Upper lobe of left lung (tissue), 6 donors: Measurements from ENCODE around the gene ADAMTS1. TPM values are rescaled to one million over a fixed set of nuclear protein-coding genes. Genes with fewer than 3 reads are reported as not detected.

ENCODE experiments used
- ATAC-seq, 2 donors: fragments of 200-7000 bp; cut with Tn5 transposase; one replicate each; pipeline ENCODE4 v1.9.1; 2022; ENCODE audit warnings: mild to moderate bottlenecking in 2 of 2, moderate library complexity in 2 of 2; ENCODE audit not compliant: low FRiP score in 2 of 2
- DNase-seq, 2 donors: peaks; one replicate each; pipeline ENCODE4 v3.0.0-alpha.2; 2019 to 2020
- H3K27ac ChIP-seq, 4 donors: fragments of 200-600 bp; sonication (generic); one replicate each; pipeline ENCODE4 v1.5.1; 2016 to 2019
- H3K27me3 ChIP-seq, 4 donors: fragments of 200-600 bp; sonication (generic); one replicate each; pipeline ENCODE4 v1.5.1; 2017 to 2019
- H3K36me3 ChIP-seq, 4 donors: fragments of 200-600 bp; sonication (generic); one replicate each; pipeline ENCODE4 v1.5.1; 2016 to 2019
- H3K4me1 ChIP-seq, 4 donors: fragments of 200-600 bp; sonication (generic); one replicate each; pipeline ENCODE4 v1.5.1; 2018 to 2019
- H3K4me3 ChIP-seq, 4 donors: fragments of 200-600 bp; sonication (generic); one replicate each; pipeline ENCODE4 v1.5.1; 2017 to 2019; ENCODE audit warnings: mild to moderate bottlenecking in 2 of 4, moderate library complexity in 1 of 4
- H3K9me3 ChIP-seq, 4 donors: fragments of 200-600 bp; sonication (generic); one replicate each; pipeline ENCODE4 v1.5.1; 2018 to 2019
- EP300 ChIP-seq, 4 donors: sonication (generic); formaldehyde crosslinking; IDR thresholded peaks; one replicate each; pipeline ENCODE4 v1.5.1; 2017; ENCODE audit warnings: antibody characterized with exemption in 4 of 4, control low read depth in 2 of 4
- POLR2A ChIP-seq, 4 donors: fragments of 450-650 bp; IDR thresholded peaks; one replicate each; pipeline ENCODE4 v1.5.1; 2016 to 2017; ENCODE audit warnings: antibody characterized with exemption in 4 of 4, mild to moderate bottlenecking in 2 of 4
- POLR2AphosphoS5 ChIP-seq, 2 donors: sonication (generic); formaldehyde crosslinking; IDR thresholded peaks; one replicate each; pipeline ENCODE4 v1.5.1; 2017; ENCODE audit warnings: antibody characterized with exemption in 2 of 2
- WGBS, 2 donors: methylation state at CpG; one replicate each; pipeline ENCODE4 v1.1.5; 2017 to 2018; 5-methylcytosine and 5-hydroxymethylcytosine counted together
- total RNA-seq, 6 donors: library from RNA; depleted of rRNA in 4 of 6; stranded (reverse); fragments of >200 nt in 4 of 6; gene quantifications; one replicate each; pipeline versions ENCODE4 v1.1.0 to v1.2.1, GENCODE V29; 2016 to 2021
- TF ChIP-seq, protein P1 (sequence below), 6 experiments: fragments of 450-650 bp in 4 of 6; fragments of 200-600 bp in 2 of 6; sonication (generic) in 2 of 6; IDR thresholded peaks; one replicate each; pipeline ENCODE4 v1.5.1; 2016 to 2019; ENCODE audit warnings: antibody characterized with exemption in 6 of 6
- donor health status: DM: no; HTN: no; CAD: no; lungs with moderate emphysema.
- donor health status: DM: no; HTN: yes; CAD: no; lungs with severe emphysema.

ADAMTS1 gene
- total RNA-seq, 6 donors from 2014 or later = 37.9 to 144 (median 58.4) TPM

DNA sequence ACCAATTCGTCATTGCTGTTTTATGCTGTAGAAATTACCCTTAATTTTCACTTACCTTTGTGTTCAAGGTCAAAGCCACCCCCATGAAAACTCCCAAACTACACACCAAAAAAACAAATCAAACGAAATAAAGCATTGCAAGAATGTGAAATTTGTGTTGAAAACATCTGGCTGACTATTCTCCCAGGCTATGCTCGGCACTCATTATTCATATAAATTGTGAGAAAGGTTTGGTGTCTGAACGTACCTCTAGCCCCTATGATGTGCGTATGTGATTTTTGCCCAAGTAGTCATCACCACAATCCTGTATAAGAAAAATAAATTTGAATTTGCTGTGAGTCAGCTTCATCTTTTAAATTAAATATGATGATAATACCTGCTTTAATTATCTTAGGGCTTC is 34.9 kb downstream of the ADAMTS1 start:
- Histone ChIP-seq H3K4me1 (peaks cover 0 to 1% (median under 1%) of the 10 kb centered on the region in 4 donors), H3K36me3 (no peaks in the 10 kb centered on the region), H3K9me3 (no peaks in the 10 kb centered on the region), H3K27me3 (no peaks in the 10 kb centered on the region), H3K27ac (no peak overlapping the region), H3K4me3 (no peak overlapping the region)
- WGBS, 2 donors = 87 to 88% methylated on average over 5 of the region's 5 CpGs
- no peak for TF ChIP-seq EP300 (IDR thresholded peaks at IDR 0.05)
- TF ChIP-seq, protein P1, sequence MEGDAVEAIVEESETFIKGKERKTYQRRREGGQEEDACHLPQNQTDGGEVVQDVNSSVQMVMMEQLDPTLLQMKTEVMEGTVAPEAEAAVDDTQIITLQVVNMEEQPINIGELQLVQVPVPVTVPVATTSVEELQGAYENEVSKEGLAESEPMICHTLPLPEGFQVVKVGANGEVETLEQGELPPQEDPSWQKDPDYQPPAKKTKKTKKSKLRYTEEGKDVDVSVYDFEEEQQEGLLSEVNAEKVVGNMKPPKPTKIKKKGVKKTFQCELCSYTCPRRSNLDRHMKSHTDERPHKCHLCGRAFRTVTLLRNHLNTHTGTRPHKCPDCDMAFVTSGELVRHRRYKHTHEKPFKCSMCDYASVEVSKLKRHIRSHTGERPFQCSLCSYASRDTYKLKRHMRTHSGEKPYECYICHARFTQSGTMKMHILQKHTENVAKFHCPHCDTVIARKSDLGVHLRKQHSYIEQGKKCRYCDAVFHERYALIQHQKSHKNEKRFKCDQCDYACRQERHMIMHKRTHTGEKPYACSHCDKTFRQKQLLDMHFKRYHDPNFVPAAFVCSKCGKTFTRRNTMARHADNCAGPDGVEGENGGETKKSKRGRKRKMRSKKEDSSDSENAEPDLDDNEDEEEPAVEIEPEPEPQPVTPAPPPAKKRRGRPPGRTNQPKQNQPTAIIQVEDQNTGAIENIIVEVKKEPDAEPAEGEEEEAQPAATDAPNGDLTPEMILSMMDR (IDR thresholded peaks at IDR 0.05) = no peak
- TF ChIP-seq POLR2AphosphoS5 (IDR thresholded peaks at IDR 0.05) = no peak
- TF ChIP-seq POLR2A (IDR thresholded peaks at IDR 0.05) = no peak
- ATAC-seq = no peak
- no peak for DNase-seq

DNA sequence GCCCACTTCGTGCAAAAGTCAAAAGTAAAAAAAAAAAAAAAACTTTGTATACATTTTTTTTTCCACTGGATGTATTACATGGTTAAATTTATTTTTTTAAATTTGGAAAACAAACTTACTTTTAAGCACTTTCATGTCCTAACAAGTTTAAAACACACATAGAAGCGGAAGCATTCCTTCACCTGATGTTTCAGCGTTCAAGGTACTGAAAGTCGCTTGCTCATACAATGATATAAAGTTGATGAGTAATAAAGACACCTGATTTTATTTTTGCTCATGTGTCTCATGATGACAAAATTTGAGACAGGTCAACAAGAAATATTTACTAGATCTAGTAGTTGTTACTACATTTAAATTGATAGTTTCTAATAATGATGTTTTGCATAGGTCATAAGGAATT is 35.5 kb downstream of the ADAMTS1 start:
- ATAC-seq (no peak), DNase-seq (no peak)
- Histone ChIP-seq H3K4me1 (no peaks in the 10 kb centered on the region), H3K27ac (no peak overlapping the region), H3K9me3 (no peaks in the 10 kb centered on the region), H3K36me3 (no peaks in the 10 kb centered on the region), H3K27me3 (no peaks in the 10 kb centered on the region), H3K4me3 (no peak overlapping the region)
- TF ChIP-seq POLR2A (IDR thresholded peaks at IDR 0.05) (no peak), EP300 (IDR thresholded peaks at IDR 0.05) (no peak), POLR2AphosphoS5 (IDR thresholded peaks at IDR 0.05) (no peak)
- TF ChIP-seq, protein P1 (IDR thresholded peaks at IDR 0.05) = no peak
- WGBS, 2 donors = 91 to 92% methylated on average over 4 of the region's 4 CpGs

DNA sequence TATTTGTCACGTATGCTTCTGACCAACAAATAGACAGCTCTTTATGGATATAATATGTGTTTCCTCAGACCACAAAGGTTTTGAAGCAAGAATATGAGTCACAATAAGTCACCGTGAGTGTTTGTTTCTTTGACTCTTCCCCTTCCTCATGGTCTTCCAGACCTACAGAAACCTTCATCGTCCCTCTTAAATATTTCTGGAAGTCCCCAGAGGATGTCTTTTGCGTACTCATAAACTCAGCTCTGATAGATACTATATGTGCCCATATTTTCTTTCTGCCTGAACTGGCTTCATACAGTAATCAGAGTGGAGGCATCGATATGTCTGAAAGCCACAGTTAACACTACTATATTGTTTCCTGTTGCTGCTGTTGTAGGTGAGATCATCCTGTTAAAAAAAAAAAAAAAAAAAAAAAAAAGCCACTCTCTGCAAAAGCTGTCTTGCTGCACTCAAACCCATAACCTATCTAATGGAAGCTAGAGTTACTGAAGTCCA is 38.4 kb downstream of the ADAMTS1 start:
- no peak for TF ChIP-seq EP300 (IDR thresholded peaks at IDR 0.05)
- TF ChIP-seq POLR2A (IDR thresholded peaks at IDR 0.05) = no peak
- TF ChIP-seq, protein P1 (IDR thresholded peaks at IDR 0.05) = no peak
- no peak for TF ChIP-seq POLR2AphosphoS5 (IDR thresholded peaks at IDR 0.05)
- Histone ChIP-seq H3K9me3 (no peaks in the 10 kb centered on the region), H3K4me1 (no peaks in the 10 kb centered on the region), H3K4me3 (no peak overlapping the region), H3K36me3 (no peaks in the 10 kb centered on the region), H3K27me3 (no peaks in the 10 kb centered on the region), H3K27ac (no peak overlapping the region)
- ATAC-seq (no peak), DNase-seq (no peak)
- WGBS, 2 donors = 79 to 82% methylated on average over 5 of the region's 5 CpGs

DNA sequence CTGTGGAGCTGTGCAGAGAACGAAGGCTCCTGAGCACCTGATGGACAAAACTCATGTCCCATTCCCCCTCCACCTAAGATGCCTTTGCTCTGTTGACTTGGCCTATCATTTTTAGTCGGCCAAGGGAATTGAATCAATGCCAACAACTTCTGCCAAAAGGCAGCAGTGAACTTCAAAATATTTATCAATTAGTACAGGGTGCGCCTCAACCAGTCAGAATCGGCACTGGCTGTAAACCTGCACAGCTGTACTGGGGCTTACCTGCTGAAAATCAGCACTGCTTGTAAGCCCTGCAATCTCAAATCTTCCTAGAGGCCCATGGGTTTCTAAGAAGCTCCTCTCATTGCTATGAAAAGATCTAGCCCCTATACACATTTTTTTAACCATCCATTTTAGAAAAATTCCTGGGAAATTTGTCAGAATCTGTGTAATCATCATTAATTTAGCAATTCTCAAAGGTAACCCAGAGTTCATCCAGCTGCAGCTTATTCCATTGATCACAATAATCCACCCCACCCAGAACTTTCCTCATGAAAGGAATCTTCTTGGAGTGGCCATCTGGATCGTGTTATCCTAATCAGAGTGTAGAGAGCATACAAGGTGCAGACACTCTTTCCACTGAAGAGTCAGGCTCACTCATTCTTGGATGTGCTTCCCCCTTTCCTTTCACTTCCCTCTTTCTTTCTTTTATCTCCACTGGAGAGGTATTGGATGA is 40.2 kb downstream of the ADAMTS1 start:
- ATAC-seq (peak in 1 of 2 donors; percentile 81), DNase-seq (no peak)
- H3K36me3 ChIP-seq = no peaks in the 10 kb centered on the region
- TF ChIP-seq EP300 (IDR thresholded peaks at IDR 0.05) (no peak), POLR2A (IDR thresholded peaks at IDR 0.05) (no peak), POLR2AphosphoS5 (IDR thresholded peaks at IDR 0.05) (no peak)
- TF ChIP-seq, protein P1 (IDR thresholded peaks at IDR 0.05) = no peak
- H3K4me1 ChIP-seq = peaks cover 0 to 5% (median 4%) of the 10 kb centered on the region in 4 donors
- H3K9me3 ChIP-seq = no peaks in the 10 kb centered on the region
- no peak overlapping the region for H3K4me3 ChIP-seq
- H3K27ac ChIP-seq = no peak overlapping the region
- no peaks in the 10 kb centered on the region for H3K27me3 ChIP-seq
- 72 to 74% methylated on average over 5 of the region's 5 CpGs for WGBS, 2 donors

DNA sequence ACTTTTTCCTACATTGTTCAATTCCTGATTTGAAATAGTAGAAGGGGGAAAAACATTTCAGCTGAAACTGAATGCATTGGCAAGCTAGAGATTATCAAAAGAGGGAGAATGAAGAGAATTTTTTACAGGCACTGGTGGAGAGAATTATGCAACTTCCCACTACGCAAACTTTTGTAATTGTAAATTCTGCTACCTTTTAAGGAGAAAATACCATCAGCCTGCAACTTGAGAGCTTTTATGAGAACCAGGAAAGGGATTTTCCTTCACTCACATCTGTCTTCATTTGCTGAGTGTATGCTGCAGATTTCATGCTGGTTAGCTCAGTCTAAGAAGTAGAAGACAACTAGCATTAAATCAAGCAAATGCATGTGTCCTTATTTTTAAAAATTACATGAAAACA is 43.7 kb downstream of the ADAMTS1 start:
- Histone ChIP-seq H3K27ac (peak overlapping the region in 3 of 4 donors; percentile 5 to 59 (median 21)), H3K4me3 (no peak overlapping the region)
- TF ChIP-seq, protein P1 (IDR thresholded peaks at IDR 0.05) = no peak
- TF ChIP-seq EP300 (IDR thresholded peaks at IDR 0.05) = peak in 1 of 4 donors; percentile 31

More for the DNA sequence above, 43.7 kb downstream of the ADAMTS1 start:
- ATAC-seq (peak in 1 of 2 donors; percentile 65), DNase-seq (no peak)
- Histone ChIP-seq H3K36me3 (no peaks in the 10 kb centered on the region), H3K9me3 (no peaks in the 10 kb centered on the region), H3K27me3 (no peaks in the 10 kb centered on the region), H3K4me1 (peaks cover 3 to 9% (median 5%) of the 10 kb centered on the region in 4 donors)
- 30 to 60% methylated on average over 1 of the region's 1 CpG for WGBS, 2 donors
